Upper lobe of left lung (tissue), 4 donors: Measurements from ENCODE around the gene CKAP2L.

Experiments used
- POLR2A ChIP-seq, 4 donors: fragments of 450-650 bp; IDR thresholded peaks; one replicate each; pipeline ENCODE4 v1.5.1; 2016 to 2017; ENCODE audit warnings: antibody characterized with exemption in 4 of 4, mild to moderate bottlenecking in 2 of 4
- POLR2AphosphoS5 ChIP-seq, 2 donors: sonication (generic); formaldehyde crosslinking; IDR thresholded peaks; one replicate each; pipeline ENCODE4 v1.5.1; 2017; ENCODE audit warnings: antibody characterized with exemption in 2 of 2

GRCh38 chr2:112752667-112753066 lies 11.7 kb downstream of the CKAP2L start:
- TF ChIP-seq POLR2A (IDR thresholded peaks at IDR 0.05) (no peak), POLR2AphosphoS5 (IDR thresholded peaks at IDR 0.05) (no peak)
